ENCODE data around the gene BAD. TPM values are rescaled to one million over a fixed set of nuclear protein-coding genes. Genes with fewer than 3 reads are reported as not detected.
A peak's percentile ranks its signal among the peaks of the same experiment; 100 is the strongest.

The BAD gene
- total and polyA plus RNA-seq, 10 of the 15 experiments (the other 5 are each of a cell fraction or from before 2014, with no cell fraction given) = 1.5 to 67.2 (median 39.6) TPM

GRCh38 chr11:64251016-64251752 is 33.3 kb downstream of the BAD start, which contains the start of gene PLCB3 (continued):
- TF ChIP-seq REST (IDR thresholded peaks at IDR 0.05; ENCODE audit: low read depth, low read length) (no peak), HDGF (IDR thresholded peaks at IDR 0.05) (peak; percentile 42; the same call in 1 of the 2 replicates), CHD1 (IDR thresholded peaks at IDR 0.05; ENCODE audit: low read depth, low read length) (no peak), MLLT1 (IDR thresholded peaks at IDR 0.05) (0 out of 2 replicates have a peak, but pooled peaks have one; percentile 21), YY1 (IDR thresholded peaks at IDR 0.05; ENCODE audit: low read depth, low read length) (peak; percentile 60; the same call in 1 of the 2 replicates), CBX5 (IDR thresholded peaks at IDR 0.05; ENCODE audit: low read depth) (no peak), SIN3A (IDR thresholded peaks at IDR 0.05; ENCODE audit: low read depth, low read length) (peak; percentile 26; the same call in 1 of the 2 replicates), NR2C1 (IDR thresholded peaks at IDR 0.05) (0 out of 2 replicates have a peak, but pooled peaks have one; percentile 34), BACH1 (IDR thresholded peaks at IDR 0.05; ENCODE audit: borderline replicate concordance) (peak; percentile 42; the same call in 1 of the 2 replicates), GATAD2B (conservative IDR thresholded peaks at IDR 0.05; ENCODE audit: low read depth) (peak; percentile 75; the same call in 1 of the 2 replicates), SP1 (IDR thresholded peaks at IDR 0.05; ENCODE audit: low read depth, low read length) (peak; percentile 47), ZNF622 (IDR thresholded peaks at IDR 0.05) (no peak), RAD21 (IDR thresholded peaks at IDR 0.05; ENCODE audit: insufficient read depth, low read depth, low read length) (peak; percentile 29), E2F8 (IDR thresholded peaks at IDR 0.05; ENCODE audit: low read depth, partially characterized antibody) (no peak), LARP7 (IDR thresholded peaks at IDR 0.05) (peak; percentile 53; the same call in 1 of the 2 replicates), NFXL1 (IDR thresholded peaks at IDR 0.05; ENCODE audit: borderline replicate concordance) (no peak), EGR1 (IDR thresholded peaks at IDR 0.05; ENCODE audit: borderline replicate concordance in 1 of 2, low read depth in 2 of 2, low read length in 2 of 2) (peak in 1 of 2 experiments; percentile 40; a peak in 1 of 3 replicates)
